ENCODE data around the gene NSDHL.

GRCh38 chrX:152913910-152914309 lies 83.0 kb downstream of the NSDHL start:
- no peak for TF ChIP-seq EZH2 (IDR thresholded peaks at IDR 0.05; ENCODE audit: insufficient read depth, poor library complexity, severe bottlenecking)
- TF ChIP-seq EZH2phosphoT487 (IDR thresholded peaks at IDR 0.05; ENCODE audit: insufficient read depth, low read depth): no peak
